Upper lobe of left lung (tissue), 6 donors: ENCODE measurements around the gene TPH1. TPM values are rescaled to one million over a fixed set of nuclear protein-coding genes. Genes with fewer than 3 reads are reported as not detected.

ENCODE experiments used
- ATAC-seq, 2 donors: fragments of 200-7000 bp; cut with Tn5 transposase; one replicate each; pipeline ENCODE4 v1.9.1; 2022; ENCODE audit warnings: mild to moderate bottlenecking in 2 of 2, moderate library complexity in 2 of 2; ENCODE audit not compliant: low FRiP score in 2 of 2
- DNase-seq, 2 donors: peaks; one replicate each; pipeline ENCODE4 v3.0.0-alpha.2; 2019 to 2020
- H3K27ac ChIP-seq, 4 donors: fragments of 200-600 bp; sonication (generic); one replicate each; pipeline ENCODE4 v1.5.1; 2016 to 2019
- H3K27me3 ChIP-seq, 4 donors: fragments of 200-600 bp; sonication (generic); one replicate each; pipeline ENCODE4 v1.5.1; 2017 to 2019
- H3K36me3 ChIP-seq, 4 donors: fragments of 200-600 bp; sonication (generic); one replicate each; pipeline ENCODE4 v1.5.1; 2016 to 2019
- H3K4me1 ChIP-seq, 4 donors: fragments of 200-600 bp; sonication (generic); one replicate each; pipeline ENCODE4 v1.5.1; 2018 to 2019
- H3K4me3 ChIP-seq, 4 donors: fragments of 200-600 bp; sonication (generic); one replicate each; pipeline ENCODE4 v1.5.1; 2017 to 2019; ENCODE audit warnings: mild to moderate bottlenecking in 2 of 4, moderate library complexity in 1 of 4
- H3K9me3 ChIP-seq, 4 donors: fragments of 200-600 bp; sonication (generic); one replicate each; pipeline ENCODE4 v1.5.1; 2018 to 2019
- EP300 ChIP-seq, 4 donors: sonication (generic); formaldehyde crosslinking; IDR thresholded peaks; one replicate each; pipeline ENCODE4 v1.5.1; 2017; ENCODE audit warnings: antibody characterized with exemption in 4 of 4, control low read depth in 2 of 4
- POLR2A ChIP-seq, 4 donors: fragments of 450-650 bp; IDR thresholded peaks; one replicate each; pipeline ENCODE4 v1.5.1; 2016 to 2017; ENCODE audit warnings: antibody characterized with exemption in 4 of 4, mild to moderate bottlenecking in 2 of 4
- POLR2AphosphoS5 ChIP-seq, 2 donors: sonication (generic); formaldehyde crosslinking; IDR thresholded peaks; one replicate each; pipeline ENCODE4 v1.5.1; 2017; ENCODE audit warnings: antibody characterized with exemption in 2 of 2
- WGBS, 2 donors: methylation state at CpG; one replicate each; pipeline ENCODE4 v1.1.5; 2017 to 2018; 5-methylcytosine and 5-hydroxymethylcytosine counted together
- total RNA-seq, 6 donors: library from RNA; depleted of rRNA in 4 of 6; stranded (reverse); fragments of >200 nt in 4 of 6; gene quantifications; one replicate each; pipeline versions ENCODE4 v1.1.0 to v1.2.1, GENCODE V29; 2016 to 2021
- TF ChIP-seq, protein P1 (sequence below), 6 experiments: fragments of 450-650 bp in 4 of 6; fragments of 200-600 bp in 2 of 6; sonication (generic) in 2 of 6; IDR thresholded peaks; one replicate each; pipeline ENCODE4 v1.5.1; 2016 to 2019; ENCODE audit warnings: antibody characterized with exemption in 6 of 6
- donor health status: DM: no; HTN: no; CAD: no; lungs with moderate emphysema.
- donor health status: DM: no; HTN: yes; CAD: no; lungs with severe emphysema.

TPH1 gene
- total RNA-seq, 6 donors from 2014 or later = 0.13 to 0.79 (median 0.40) TPM; not detected in 1

- no peak for TF ChIP-seq POLR2AphosphoS5 (IDR thresholded peaks at IDR 0.05)
- TF ChIP-seq EP300 (IDR thresholded peaks at IDR 0.05) = no peak
- TF ChIP-seq POLR2A (IDR thresholded peaks at IDR 0.05) = no peak
- TF ChIP-seq, protein P1, sequence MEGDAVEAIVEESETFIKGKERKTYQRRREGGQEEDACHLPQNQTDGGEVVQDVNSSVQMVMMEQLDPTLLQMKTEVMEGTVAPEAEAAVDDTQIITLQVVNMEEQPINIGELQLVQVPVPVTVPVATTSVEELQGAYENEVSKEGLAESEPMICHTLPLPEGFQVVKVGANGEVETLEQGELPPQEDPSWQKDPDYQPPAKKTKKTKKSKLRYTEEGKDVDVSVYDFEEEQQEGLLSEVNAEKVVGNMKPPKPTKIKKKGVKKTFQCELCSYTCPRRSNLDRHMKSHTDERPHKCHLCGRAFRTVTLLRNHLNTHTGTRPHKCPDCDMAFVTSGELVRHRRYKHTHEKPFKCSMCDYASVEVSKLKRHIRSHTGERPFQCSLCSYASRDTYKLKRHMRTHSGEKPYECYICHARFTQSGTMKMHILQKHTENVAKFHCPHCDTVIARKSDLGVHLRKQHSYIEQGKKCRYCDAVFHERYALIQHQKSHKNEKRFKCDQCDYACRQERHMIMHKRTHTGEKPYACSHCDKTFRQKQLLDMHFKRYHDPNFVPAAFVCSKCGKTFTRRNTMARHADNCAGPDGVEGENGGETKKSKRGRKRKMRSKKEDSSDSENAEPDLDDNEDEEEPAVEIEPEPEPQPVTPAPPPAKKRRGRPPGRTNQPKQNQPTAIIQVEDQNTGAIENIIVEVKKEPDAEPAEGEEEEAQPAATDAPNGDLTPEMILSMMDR (IDR thresholded peaks at IDR 0.05) = no peak
- Histone ChIP-seq H3K27ac (no peak overlapping the region), H3K4me1 (peaks cover 6 to 17% (median 7%) of the 10 kb centered on the region in 4 donors), H3K4me3 (no peak overlapping the region), H3K36me3 (no peaks in the 10 kb centered on the region), H3K9me3 (no peaks in the 10 kb centered on the region), H3K27me3 (no peaks in the 10 kb centered on the region)
- no peak for DNase-seq
- ATAC-seq = no peak
Observed at GRCh38 chr11:18014876-18015275, 31.2 kb downstream of the TPH1 start.

GRCh38 chr11:18013790-18014507 is 32.1 kb downstream of the TPH1 start:
- Histone ChIP-seq H3K27me3 (no peaks in the 10 kb centered on the region), H3K4me1 (peaks cover 6 to 17% (median 7%) of the 10 kb centered on the region in 4 donors), H3K9me3 (no peaks in the 10 kb centered on the region), H3K4me3 (peak overlapping the region; percentile 58 to 73 (median 68)), H3K27ac (peak overlapping the region; percentile 76 to 90 (median 85)), H3K36me3 (no peaks in the 10 kb centered on the region)
- ATAC-seq = no peak
- no peak for DNase-seq
- WGBS, 2 donors = 17 to 19% methylated on average over 11 of the region's 11 CpGs
- TF ChIP-seq, protein P1 (IDR thresholded peaks at IDR 0.05) = no peak
- TF ChIP-seq EP300 (IDR thresholded peaks at IDR 0.05) = no peak
- no peak for TF ChIP-seq POLR2A (IDR thresholded peaks at IDR 0.05)
- TF ChIP-seq POLR2AphosphoS5 (IDR thresholded peaks at IDR 0.05) = no peak

DNA sequence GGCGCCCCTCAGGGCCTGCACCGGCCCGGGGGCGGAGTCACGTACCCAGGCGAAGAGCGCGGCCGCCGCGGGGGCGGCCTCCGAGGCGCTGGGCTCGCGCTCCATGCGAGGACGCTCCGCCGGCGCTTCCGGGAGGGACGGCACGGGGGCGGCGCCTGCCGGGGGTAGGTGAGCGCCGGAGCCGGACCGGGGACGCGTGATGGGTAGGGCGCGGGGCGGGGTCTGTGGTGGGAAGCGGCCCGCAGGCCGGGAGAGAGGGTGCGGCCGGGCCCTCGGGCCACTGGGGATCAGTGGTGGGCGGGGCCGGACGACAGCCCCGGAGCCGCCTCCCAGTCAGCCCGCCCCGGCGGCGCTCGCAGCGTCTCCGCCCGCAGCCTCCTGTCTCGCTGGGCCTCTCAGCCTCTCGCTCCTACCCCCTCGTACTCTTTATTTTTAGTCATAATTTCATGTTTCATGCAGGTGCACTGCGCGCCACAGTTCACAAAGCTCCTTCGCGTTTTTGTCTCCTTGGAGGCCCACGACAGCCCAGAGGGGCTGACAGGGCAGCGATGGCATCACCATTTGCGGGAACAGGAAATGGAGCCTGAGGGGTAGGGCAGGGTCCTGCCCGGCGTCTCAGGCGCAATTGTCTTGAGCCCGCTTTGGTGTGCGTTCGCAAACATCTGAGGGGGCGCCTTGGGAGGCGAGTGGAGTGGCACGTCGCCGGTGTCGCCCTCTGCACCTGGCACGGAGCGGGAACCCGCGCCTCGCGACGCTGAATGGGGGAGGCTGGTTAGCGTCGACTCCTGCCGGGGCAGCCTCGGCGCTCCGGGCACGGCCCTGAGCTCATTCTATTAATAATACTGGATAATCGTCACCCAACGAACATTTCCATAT is 32.9 kb downstream of the TPH1 start, which contains the start of gene SERGEF:
SERGEF (minus strand) TSS at position 142 of the 876 bp plus-strand sequence; CDS start at position 105, 37 bp downstream.
- Histone ChIP-seq H3K9me3 (no peaks in the 10 kb centered on the region), H3K27me3 (no peaks in the 10 kb centered on the region), H3K4me3 (peak within 1 kb of the TSS; percentile 58 to 73 (median 68)), H3K36me3 (no peaks in the 10 kb centered on the region), H3K4me1 (peaks cover 6 to 17% (median 7%) of the 10 kb centered on the region in 4 donors), H3K27ac (peak within 1 kb of the TSS; percentile 76 to 90 (median 85))
- 0 to 1% methylated on average over 49 of the region's 93 CpGs for WGBS, 2 donors
- TF ChIP-seq EP300 (IDR thresholded peaks at IDR 0.05) (no peak), POLR2A (IDR thresholded peaks at IDR 0.05) (peak in 3 of 4 donors; percentile 59 to 91 (median 88)), POLR2AphosphoS5 (IDR thresholded peaks at IDR 0.05) (peak; percentile 84 to 87)
- TF ChIP-seq, protein P1 (IDR thresholded peaks at IDR 0.05) = peak in 4 of 6 experiments; percentile 11 to 75 (median 40)
- ATAC-seq (peak; percentile 98 to 99), DNase-seq (peak; percentile 98 to 99)

- ATAC-seq (peak in 1 of 2 donors; percentile 39), DNase-seq (peak in 1 of 2 donors; percentile 23)
- Histone ChIP-seq H3K36me3 (no peaks in the 10 kb centered on the region), H3K4me1 (peaks cover 6 to 17% (median 7%) of the 10 kb centered on the region in 4 donors), H3K9me3 (no peaks in the 10 kb centered on the region), H3K27me3 (no peaks in the 10 kb centered on the region), H3K27ac (peak overlapping the region; percentile 76 to 90 (median 85)), H3K4me3 (peak overlapping the region; percentile 53 to 73 (median 68))
- WGBS, 2 donors = 16 to 29% methylated on average over 9 to 38 of the region's 46 CpGs
- TF ChIP-seq POLR2AphosphoS5 (IDR thresholded peaks at IDR 0.05) (no peak), POLR2A (IDR thresholded peaks at IDR 0.05) (no peak), EP300 (IDR thresholded peaks at IDR 0.05) (no peak)
- TF ChIP-seq, protein P1 (IDR thresholded peaks at IDR 0.05) = no peak
Observed at GRCh38 chr11:18012122-18012905, 33.8 kb downstream of the TPH1 start.
